Measurements from ENCODE around the gene PNPO. TPM values are rescaled to one million over a fixed set of nuclear protein-coding genes. Genes with fewer than 3 reads are reported as not detected.

The PNPO gene
- total and polyA plus RNA-seq, 2 of the 13 experiments (the other 11 are each of a cell fraction or from before 2014, with no cell fraction given): 47.9 to 63.3 TPM

GRCh38 chr17:47964856-47965255 lies 23.5 kb downstream of the PNPO start (continued):
- TF ChIP-seq, protein P1, sequence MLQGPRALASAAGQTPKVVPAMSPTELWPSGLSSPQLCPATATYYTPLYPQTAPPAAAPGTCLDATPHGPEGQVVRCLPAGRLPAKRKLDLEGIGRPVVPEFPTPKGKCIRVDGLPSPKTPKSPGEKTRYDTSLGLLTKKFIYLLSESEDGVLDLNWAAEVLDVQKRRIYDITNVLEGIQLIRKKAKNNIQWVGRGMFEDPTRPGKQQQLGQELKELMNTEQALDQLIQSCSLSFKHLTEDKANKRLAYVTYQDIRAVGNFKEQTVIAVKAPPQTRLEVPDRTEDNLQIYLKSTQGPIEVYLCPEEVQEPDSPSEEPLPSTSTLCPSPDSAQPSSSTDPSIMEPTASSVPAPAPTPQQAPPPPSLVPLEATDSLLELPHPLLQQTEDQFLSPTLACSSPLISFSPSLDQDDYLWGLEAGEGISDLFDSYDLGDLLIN (CRISPR knock-in tag; IDR thresholded peaks at IDR 0.05; ENCODE audit: borderline replicate concordance): no peak
- TF ChIP-seq CEBPB (IDR thresholded peaks at IDR 0.05; ENCODE audit: borderline replicate concordance, low read depth, low read length): 0 out of 2 replicates have a peak, but pooled peaks have one; percentile 17

DNA sequence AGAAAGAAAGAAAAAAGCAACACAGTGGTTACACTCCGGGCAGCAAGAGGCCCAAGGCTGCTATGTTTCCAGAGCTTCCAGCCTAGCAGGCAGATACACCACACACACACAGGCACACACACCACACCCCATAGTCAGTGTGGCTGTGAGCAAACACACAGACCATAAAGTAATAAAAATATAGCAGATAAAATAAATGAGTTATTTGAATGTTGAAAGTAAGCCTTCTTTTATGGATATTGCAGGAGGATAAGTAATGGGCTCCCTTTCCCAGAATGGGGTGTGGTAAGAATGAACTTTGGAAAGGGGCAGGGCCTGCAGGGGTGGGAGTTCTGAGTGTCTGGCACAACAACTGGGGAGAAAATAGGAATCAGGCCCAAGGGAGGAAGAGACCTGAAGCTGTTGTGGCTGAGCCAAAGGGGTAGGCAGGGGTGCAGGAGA lies 24.7 kb downstream of the PNPO start:
- CTCF ChIA-PET (ENCODE audit: low intra/inter-chr PET ratio, low total read pairs): interaction anchor here (2.9 kb wide), 1 partner anchor 17 kb away, joined by 13 read pairs; no protein-coding TSS in a partner anchor
- no peak overlapping the region for H3K27ac ChIP-seq (ENCODE audit: extremely low read length, insufficient read depth, low read length)
- TF ChIP-seq ZNF441 (CRISPR knock-in tag; IDR thresholded peaks at IDR 0.05; ENCODE audit: borderline replicate concordance) (0 out of 2 replicates have a peak, but pooled peaks have one; percentile 42), NR2F6 (IDR thresholded peaks at IDR 0.05) (no peak), NR2F6 (CRISPR knock-in tag; IDR thresholded peaks at IDR 0.05) (0 out of 2 replicates have a peak, but pooled peaks have one; percentile 22), MTF1 (CRISPR knock-in tag; IDR thresholded peaks at IDR 0.05) (no peak), GATA4 (IDR thresholded peaks at IDR 0.05; ENCODE audit: borderline replicate concordance, low read depth) (no peak), KAT2B (IDR thresholded peaks at IDR 0.05; ENCODE audit: borderline replicate concordance, low read depth, low read length) (no peak), ZBTB1 (CRISPR knock-in tag; IDR thresholded peaks at IDR 0.05; ENCODE audit: borderline replicate concordance) (no peak), TEAD3 (CRISPR knock-in tag; optimal IDR thresholded peaks at IDR 0.05; ENCODE audit: borderline replicate concordance) (peak; percentile 13), ZNF614 (CRISPR knock-in tag; IDR thresholded peaks at IDR 0.05; ENCODE audit: borderline replicate concordance) (peak; percentile 35; the same call in 1 of the 2 replicates), PRDM4 (CRISPR knock-in tag; IDR thresholded peaks at IDR 0.05; ENCODE audit: borderline replicate concordance) (no peak), SAP130 (CRISPR knock-in tag; IDR thresholded peaks at IDR 0.05; ENCODE audit: low read depth) (peak; percentile 50; the same call in 1 of the 2 replicates), ZNF737 (CRISPR knock-in tag; IDR thresholded peaks at IDR 0.05; ENCODE audit: borderline replicate concordance) (no peak), XRCC5 (optimal IDR thresholded peaks at IDR 0.05; ENCODE audit: low read length) (peak; percentile 50), TIGD3 (CRISPR knock-in tag; IDR thresholded peaks at IDR 0.05; ENCODE audit: borderline replicate concordance) (no peak), KLF12 (CRISPR knock-in tag; IDR thresholded peaks at IDR 0.05; ENCODE audit: borderline replicate concordance) (peak; percentile 60; the same call in 1 of the 2 replicates), ZMYM3 (CRISPR knock-in tag; IDR thresholded peaks at IDR 0.05) (peak; percentile 19)

More for the DNA sequence above, 24.7 kb downstream of the PNPO start:
- H3K4me2 ChIP-seq (ENCODE audit: low read depth, low read length): peak overlapping the region; percentile 58
- no peaks in the 10 kb centered on the region; a peak in 1 of 5 replicates for H3K27me3 ChIP-seq (ENCODE audit: control insufficient read depth in 1 of 2, insufficient read depth in 2 of 2, low read length in 2 of 2)
- peaks cover 44% of the 10 kb centered on the region for H3K4me1 ChIP-seq (ENCODE audit: insufficient read depth, low read length)
- POLR2A ChIA-PET: interaction anchor here (0.7 to 9.9 kb wide), 6 partner anchors 11 to 82 kb away, joined by 3 to 267 read pairs (median 4); partner anchors contain the start of genes NFE2L1, PNPO, PRR15L and SP2
- no peaks in the 10 kb centered on the region for H3K9me3 ChIP-seq (ENCODE audit: low read length)
- no peaks in the 10 kb centered on the region for H3K36me3 ChIP-seq (replicated peaks in 1 of 2; ENCODE audit: control insufficient read depth in 1 of 2, insufficient read depth in 2 of 2, low read length in 2 of 2)
- H4K20me1 ChIP-seq (ENCODE audit: insufficient read depth, low read length): no peaks in the 10 kb centered on the region
- WGBS (ENCODE audit: low lambda C conversion rate): 10% methylated on average over 1 of the region's 1 CpG
- intact Hi-C loops (cut with micrococcal nuclease; ENCODE audit: unreplicated experiment) (no loop called here), in situ Hi-C loops (cut with HindIII; ENCODE audit: extremely low pct_ligation_motif_present, low pct_unique_long_range_greater_than_20kb) (no loop called here)
- H3K79me2 ChIP-seq (ENCODE audit: insufficient read depth, low read length): peaks cover under 1% of the 10 kb centered on the region
- peak overlapping the region; percentile 42; the same call in 1 of the 2 replicates for H3K9ac ChIP-seq (ENCODE audit: insufficient read depth, low read depth, low read length)
- ATAC-seq (peak; percentile 12; the same call in 1 of the 3 replicates), DNase-seq (ENCODE audit: low spot score) (peak; percentile 65), FAIRE-seq (peak; percentile 48)
- H2AFZ ChIP-seq (ENCODE audit: low read length): no peak overlapping the region
- peak overlapping the region in 1 of 3 experiments; percentile 21; a peak in 2 of 6 replicates for H3K4me3 ChIP-seq (replicated peaks in 1 of 3; ENCODE audit: insufficient read depth in 1 of 3, low read depth in 2 of 3, low read length in 3 of 3)
- BruUV-seq (replicated peaks): no TSS peak
